Brain microvascular endothelial cell (primary cell): ENCODE data around the gene MLLT10.
A peak's percentile ranks its signal among the peaks of the same experiment; 100 is the strongest.

Experiments used
- DNase-seq: peaks from one replicate; pipeline ENCODE4 v3.0.0-alpha.2; 2020
- H3K27ac ChIP-seq: fragments of 250-450 bp; sonication (Bioruptor Pico); 2 replicates; pipeline ENCODE4 v1.5.1; 2020; ENCODE audit warnings: mild to moderate bottlenecking, moderate library complexity
- H3K27me3 ChIP-seq: fragments of 250-450 bp; sonication (Bioruptor Pico); replicated peaks from 2 replicates; pipeline ENCODE4 v1.5.1; 2020; ENCODE audit warnings: mild to moderate bottlenecking
- H3K36me3 ChIP-seq: fragments of 250-450 bp; sonication (Bioruptor Pico); replicated peaks from 2 replicates; pipeline ENCODE4 v1.5.1; 2020; ENCODE audit warnings: mild to moderate bottlenecking
- H3K4me3 ChIP-seq: 2 replicates; pipeline ENCODE4 v1.5.1; 2011; ENCODE audit warnings: low read depth, mild to moderate bottlenecking, control low read depth, low read length, moderate library complexity
- in situ Hi-C: cut with HindIII; loops from 2 replicates; pipeline ENCODE4 v1.10.0; 2017; ENCODE audit warnings: low sequenced_read_pairs, low pct_ligation_motif_present
- TF ChIP-seq, protein P1 (sequence below): IDR thresholded peaks from 2 replicates; pipeline ENCODE4 v1.5.1; 2011; ENCODE audit warnings: low read depth, mild to moderate bottlenecking, moderate library complexity, low read length, control low read depth, inconsistent platforms; ENCODE audit errors: missing control alignments

MLLT10 gene

DNA sequence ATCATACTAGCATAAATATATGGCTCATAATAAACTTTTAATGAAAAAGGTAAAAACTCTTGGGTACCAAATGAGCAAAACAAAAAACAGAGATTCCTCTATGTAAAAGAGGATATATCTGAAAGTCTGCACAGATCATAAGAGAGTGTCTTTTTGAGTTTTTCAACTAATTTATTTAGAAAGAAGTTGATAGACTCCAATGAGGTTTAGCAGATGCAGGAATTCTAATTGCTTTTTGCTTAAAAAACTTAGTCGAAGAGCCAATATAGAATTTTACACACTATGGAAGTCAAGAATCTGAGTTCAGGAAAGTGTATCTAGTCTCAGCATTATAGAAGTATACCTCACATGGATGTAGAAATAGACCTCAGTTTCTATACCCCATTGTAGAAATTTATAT lies 3.4 kb upstream of the MLLT10 start:
- Histone ChIP-seq H3K27me3 (no peaks in the 10 kb centered on the region), H3K4me3 (no peak overlapping the region), H3K36me3 (no peaks in the 10 kb centered on the region), H3K27ac (no peak overlapping the region)
- no peak for DNase-seq
- in situ Hi-C loops = no loop called here
- TF ChIP-seq, protein P1, sequence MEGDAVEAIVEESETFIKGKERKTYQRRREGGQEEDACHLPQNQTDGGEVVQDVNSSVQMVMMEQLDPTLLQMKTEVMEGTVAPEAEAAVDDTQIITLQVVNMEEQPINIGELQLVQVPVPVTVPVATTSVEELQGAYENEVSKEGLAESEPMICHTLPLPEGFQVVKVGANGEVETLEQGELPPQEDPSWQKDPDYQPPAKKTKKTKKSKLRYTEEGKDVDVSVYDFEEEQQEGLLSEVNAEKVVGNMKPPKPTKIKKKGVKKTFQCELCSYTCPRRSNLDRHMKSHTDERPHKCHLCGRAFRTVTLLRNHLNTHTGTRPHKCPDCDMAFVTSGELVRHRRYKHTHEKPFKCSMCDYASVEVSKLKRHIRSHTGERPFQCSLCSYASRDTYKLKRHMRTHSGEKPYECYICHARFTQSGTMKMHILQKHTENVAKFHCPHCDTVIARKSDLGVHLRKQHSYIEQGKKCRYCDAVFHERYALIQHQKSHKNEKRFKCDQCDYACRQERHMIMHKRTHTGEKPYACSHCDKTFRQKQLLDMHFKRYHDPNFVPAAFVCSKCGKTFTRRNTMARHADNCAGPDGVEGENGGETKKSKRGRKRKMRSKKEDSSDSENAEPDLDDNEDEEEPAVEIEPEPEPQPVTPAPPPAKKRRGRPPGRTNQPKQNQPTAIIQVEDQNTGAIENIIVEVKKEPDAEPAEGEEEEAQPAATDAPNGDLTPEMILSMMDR = no peak

DNA sequence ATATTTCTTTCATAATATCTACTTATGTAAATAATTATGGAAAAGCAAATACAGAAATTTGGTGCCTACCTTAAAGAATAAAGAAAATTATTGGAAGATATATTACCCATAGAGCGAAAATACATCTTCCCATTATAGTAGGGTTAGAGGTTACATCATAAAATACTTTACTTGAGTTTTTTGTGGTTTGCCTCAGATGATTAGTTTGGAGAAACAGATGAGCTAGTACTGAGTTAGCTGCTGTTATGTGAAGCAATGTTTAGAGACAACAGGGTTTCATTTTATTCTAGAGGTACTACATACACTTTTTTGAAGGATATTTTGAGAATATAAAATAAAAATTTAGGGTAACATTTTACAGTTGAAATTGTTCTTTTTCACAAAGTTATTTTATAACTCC lies 2.9 kb upstream of the MLLT10 start:
- H3K36me3 ChIP-seq = no peaks in the 10 kb centered on the region
- in situ Hi-C loops = no loop called here
- no peak overlapping the region for H3K4me3 ChIP-seq
- H3K27ac ChIP-seq = no peak overlapping the region
- no peak for DNase-seq
- no peaks in the 10 kb centered on the region for H3K27me3 ChIP-seq
- TF ChIP-seq, protein P1 = no peak

DNA sequence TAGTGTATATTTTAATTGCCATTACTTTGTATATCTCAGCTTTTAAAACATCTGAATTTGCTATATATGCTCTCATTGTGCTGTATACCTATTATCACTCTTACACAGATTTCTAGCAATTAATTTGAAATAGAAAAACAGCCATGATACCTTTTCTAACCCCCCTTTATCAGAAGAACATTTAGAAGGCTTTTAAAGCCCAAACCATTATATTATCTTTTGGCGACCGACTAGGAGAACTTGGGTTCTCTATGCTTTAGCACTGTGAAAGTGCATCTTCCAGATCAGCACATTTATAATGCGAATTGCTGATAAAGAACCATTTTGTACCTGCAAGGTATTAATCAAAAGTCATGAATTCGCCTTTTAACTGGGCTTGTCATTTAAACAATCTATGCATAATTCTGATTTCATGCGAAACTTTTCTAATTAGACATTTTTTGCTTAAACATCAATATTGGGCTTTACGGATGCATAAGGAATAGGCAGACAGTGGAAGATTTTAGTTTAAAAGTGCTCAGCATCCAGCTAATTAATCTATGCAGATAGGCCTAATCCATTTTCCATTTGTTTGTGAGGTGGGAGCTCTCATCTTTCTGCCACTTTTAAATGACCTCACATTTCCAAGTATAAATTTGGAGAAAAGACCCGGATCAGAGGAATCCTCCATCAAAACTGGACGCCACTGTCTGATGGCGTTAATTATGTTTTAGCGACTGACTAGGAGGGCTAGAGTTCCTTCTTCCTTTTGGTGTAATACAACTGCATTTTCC lies 1.2 kb upstream of the MLLT10 start:
- DNase-seq = no peak
- in situ Hi-C loops = no loop called here
- Histone ChIP-seq H3K27ac (peak overlapping the region; percentile 85), H3K36me3 (peaks cover 4% of the 10 kb centered on the region), H3K27me3 (no peaks in the 10 kb centered on the region), H3K4me3 (peak overlapping the region; percentile 82)
- TF ChIP-seq, protein P1 = no peak

DNA sequence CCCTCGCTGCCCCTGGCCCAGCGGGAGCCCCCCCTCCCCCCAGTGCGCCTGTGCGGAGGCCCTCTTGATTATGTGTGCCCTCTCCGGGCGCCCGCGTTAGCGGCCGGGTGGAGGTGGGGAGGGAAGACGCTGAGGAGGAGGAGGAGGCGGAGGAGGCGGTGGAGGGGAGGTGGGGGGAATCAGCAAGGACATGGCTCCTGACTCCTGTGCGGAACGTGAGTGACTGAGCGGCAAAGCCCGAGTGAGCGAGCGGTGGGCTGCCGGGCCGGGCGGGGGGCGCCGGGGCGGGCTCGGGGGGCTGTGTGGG lies 201 bp downstream of the MLLT10 start:
- in situ Hi-C loops = no loop called here
- Histone ChIP-seq H3K27me3 (no peaks in the 10 kb centered on the region), H3K27ac (peak overlapping the region; percentile 85), H3K4me3 (peak overlapping the region; percentile 82), H3K36me3 (peaks cover 12% of the 10 kb centered on the region)
- TF ChIP-seq, protein P1 = no peak
- DNase-seq = no peak

DNA sequence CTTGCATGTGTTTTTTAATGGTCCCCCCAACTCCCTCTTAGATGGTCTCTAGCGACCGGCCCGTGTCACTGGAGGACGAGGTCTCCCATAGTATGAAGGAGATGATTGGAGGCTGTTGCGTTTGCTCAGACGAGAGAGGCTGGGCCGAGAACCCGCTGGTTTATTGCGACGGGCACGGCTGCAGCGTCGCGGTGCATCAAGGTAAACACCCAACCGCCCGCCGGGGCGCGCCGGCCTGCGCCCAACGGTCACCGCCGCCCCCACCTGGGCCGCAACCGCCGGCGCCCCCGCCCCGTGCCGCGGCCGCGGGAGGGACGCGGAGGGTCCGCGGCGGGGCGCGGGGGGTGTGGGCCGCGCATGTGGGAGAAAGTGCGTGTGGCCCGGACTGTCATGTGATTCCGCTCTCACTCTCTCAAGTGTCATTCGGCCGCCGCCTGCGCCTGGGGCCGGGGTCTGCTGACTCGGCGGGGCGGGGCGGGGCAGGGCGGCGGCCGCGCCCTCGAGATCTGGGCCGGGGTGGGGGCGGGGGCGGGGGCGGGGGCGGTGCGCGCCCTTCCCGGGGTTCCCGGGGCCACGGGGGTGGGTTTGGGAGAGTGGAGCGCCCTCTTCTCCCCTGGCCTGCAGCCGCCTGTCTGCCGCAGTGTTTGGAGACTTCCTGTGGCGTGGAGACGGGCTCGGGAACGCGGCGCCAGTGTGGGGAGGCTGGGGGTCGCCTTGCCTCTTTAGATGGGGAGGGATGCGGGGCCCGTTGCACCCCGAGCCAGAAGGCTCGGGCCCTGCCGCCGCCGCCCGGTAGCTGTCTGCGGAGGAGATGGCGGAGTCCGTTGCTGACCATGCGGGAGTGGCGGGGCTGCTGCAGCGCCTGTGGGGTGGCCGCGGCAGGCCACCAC lies 817 bp downstream of the MLLT10 start:
- in situ Hi-C loops = no loop called here
- H3K4me3 ChIP-seq = peak overlapping the region; percentile 82
- peaks cover 17% of the 10 kb centered on the region for H3K36me3 ChIP-seq
- no peaks in the 10 kb centered on the region for H3K27me3 ChIP-seq
- TF ChIP-seq, protein P1 = no peak
- DNase-seq = no peak
- peak overlapping the region; percentile 13 for H3K27ac ChIP-seq
